NB4 (cell line): ENCODE data around the gene TMPRSS3.

Experiments used
- DNase-seq: peaks from one replicate; pipeline ENCODE4 v3.0.0; 2010; ENCODE audit warnings: low read depth
- H3K4me3 ChIP-seq: one replicate; pipeline ENCODE4 v1.5.1; 2011; ENCODE audit warnings: mild to moderate bottlenecking, low read depth, low read length, moderate library complexity
- MYC ChIP-seq: IDR thresholded peaks from 2 replicates; pipeline ENCODE4 v1.6.1; 2011; ENCODE audit warnings: low read depth, low read length
- POLR2A ChIP-seq: IDR thresholded peaks from 2 replicates; pipeline ENCODE4 v1.6.1; 2011; ENCODE audit warnings: mild to moderate bottlenecking; ENCODE audit not compliant: insufficient read length; ENCODE audit errors: extremely low read depth
- TF ChIP-seq, protein P1 (sequence below): IDR thresholded peaks from 2 replicates; pipeline ENCODE4 v1.6.1; 2011; ENCODE audit warnings: low read depth, low read length
- TF ChIP-seq, protein P2 (sequence below): IDR thresholded peaks from one replicate; pipeline ENCODE4 v1.5.1; 2012; ENCODE audit warnings: low read depth, low read length

Gene TMPRSS3

DNA sequence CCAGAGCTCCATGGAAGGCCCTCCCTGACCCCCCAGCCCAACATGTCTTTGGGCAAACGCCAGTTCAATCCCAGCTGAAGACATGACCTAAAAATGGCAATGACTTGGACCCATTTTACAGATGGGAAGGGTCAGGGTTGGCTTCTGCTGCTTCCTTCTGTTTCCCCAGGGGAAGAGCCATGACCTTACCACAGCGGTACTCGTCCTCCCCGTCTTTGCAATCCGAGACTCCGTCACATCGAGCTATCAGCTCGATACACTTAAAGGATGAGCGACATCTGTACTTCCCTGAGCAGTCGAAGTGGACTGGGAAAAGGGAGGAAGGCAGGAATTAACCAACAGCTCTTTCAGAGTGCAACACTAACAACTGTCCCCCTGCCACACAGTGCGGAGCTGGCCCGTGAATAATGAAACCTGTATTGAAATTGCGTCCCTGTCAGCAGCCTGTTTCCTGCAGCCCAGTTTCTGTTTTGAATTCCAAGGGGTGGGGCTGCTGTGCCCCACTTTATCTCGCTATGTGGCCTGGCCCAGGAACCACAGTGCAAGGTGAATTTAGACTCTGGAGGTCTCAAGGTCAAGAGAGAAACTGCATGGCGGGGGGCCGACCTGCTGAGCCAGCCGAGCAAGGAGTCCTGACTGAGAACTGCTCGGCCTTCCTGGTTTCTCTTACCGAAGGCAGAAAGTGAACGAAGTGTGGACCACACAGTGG, 7.0 kb downstream of the TMPRSS3 start:
- DNase-seq: no peak
- H3K4me3 ChIP-seq: no peak overlapping the region
- TF ChIP-seq MYC (no peak), POLR2A (no peak)
- TF ChIP-seq, protein P1, sequence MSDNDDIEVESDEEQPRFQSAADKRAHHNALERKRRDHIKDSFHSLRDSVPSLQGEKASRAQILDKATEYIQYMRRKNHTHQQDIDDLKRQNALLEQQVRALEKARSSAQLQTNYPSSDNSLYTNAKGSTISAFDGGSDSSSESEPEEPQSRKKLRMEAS: no peak
- TF ChIP-seq, protein P2, sequence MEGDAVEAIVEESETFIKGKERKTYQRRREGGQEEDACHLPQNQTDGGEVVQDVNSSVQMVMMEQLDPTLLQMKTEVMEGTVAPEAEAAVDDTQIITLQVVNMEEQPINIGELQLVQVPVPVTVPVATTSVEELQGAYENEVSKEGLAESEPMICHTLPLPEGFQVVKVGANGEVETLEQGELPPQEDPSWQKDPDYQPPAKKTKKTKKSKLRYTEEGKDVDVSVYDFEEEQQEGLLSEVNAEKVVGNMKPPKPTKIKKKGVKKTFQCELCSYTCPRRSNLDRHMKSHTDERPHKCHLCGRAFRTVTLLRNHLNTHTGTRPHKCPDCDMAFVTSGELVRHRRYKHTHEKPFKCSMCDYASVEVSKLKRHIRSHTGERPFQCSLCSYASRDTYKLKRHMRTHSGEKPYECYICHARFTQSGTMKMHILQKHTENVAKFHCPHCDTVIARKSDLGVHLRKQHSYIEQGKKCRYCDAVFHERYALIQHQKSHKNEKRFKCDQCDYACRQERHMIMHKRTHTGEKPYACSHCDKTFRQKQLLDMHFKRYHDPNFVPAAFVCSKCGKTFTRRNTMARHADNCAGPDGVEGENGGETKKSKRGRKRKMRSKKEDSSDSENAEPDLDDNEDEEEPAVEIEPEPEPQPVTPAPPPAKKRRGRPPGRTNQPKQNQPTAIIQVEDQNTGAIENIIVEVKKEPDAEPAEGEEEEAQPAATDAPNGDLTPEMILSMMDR: no peak

DNA sequence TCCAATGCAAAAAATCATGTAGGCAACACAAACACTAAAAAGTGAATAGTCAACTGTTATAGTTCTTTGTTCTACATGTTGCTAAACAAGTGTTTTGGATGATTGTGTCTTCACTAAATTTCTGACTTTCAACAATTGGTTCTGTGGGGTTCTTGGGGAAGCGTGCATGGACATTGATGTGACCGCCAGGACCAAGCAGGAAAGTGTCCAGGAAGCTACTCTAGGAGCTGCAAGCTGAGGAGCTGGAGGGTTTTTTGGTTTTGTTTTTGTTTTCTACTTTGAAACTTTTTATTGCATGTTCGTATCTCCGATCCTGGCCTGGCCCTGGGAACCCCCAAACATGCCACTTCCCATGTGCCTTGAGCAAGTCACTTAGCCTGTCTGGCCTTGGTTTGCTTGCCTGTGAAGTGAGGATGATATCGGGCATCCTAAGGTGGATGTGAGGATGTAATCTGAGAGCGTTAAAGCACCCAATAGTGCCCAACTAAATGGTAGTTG, 8.0 kb downstream of the TMPRSS3 start:
- H3K4me3 ChIP-seq: no peak overlapping the region
- no peak for DNase-seq
- TF ChIP-seq, protein P1: no peak
- no peak for TF ChIP-seq MYC
- TF ChIP-seq, protein P2: no peak
- no peak for TF ChIP-seq POLR2A

DNA sequence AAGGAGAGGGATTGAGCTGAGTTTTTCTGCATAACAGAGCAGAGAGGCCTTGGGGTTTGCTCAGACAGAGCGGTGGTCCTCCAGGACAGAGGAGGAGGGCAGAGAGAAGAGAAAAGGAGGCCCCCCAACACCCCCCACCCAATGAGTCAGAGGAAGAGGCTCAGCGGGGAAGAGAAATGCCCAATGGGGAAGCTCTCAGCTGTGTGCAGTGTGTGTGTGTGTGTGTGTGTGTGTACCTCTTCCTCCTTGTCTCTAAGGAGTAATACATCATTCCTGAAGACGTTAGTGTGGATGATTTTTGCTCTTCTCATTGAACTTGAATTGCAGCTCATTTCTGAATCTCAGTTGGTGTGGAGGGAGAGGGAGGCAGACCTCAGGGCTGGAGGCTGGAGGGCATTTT, 8.7 kb downstream of the TMPRSS3 start:
- DNase-seq: peak; percentile 44

DNA sequence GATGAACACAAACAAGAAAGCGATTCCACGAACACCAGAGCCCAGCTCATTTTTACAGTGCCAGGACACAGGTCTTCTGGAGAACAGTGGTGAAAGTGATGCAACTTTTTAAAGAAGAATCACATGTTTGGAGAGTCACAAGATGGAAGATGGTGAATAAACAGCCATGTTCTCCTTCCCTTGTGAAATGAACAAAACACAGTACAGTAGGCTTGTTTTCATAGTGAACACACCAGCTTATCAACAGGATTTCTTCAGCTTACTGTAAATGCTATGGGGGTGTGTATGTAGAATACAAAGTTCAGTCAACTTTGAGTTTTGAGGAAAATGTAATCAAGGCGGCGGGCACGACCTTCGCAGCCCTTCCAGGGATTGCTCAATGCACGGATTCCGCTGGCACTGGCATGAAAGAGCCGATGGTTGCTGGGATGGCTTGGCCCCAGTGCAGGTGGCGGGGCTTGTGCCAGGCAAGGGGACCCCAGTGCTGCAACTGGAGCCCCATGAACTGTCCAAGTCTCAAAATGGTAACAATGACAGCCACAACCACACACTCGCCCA, 9.7 kb downstream of the TMPRSS3 start:
- H3K4me3 ChIP-seq: no peak overlapping the region
- TF ChIP-seq, protein P2: no peak
- TF ChIP-seq POLR2A (no peak), MYC (no peak)
- TF ChIP-seq, protein P1: no peak
- no peak for DNase-seq

More for the DNA sequence above, 8.7 kb downstream of the TMPRSS3 start:
- H3K4me3 ChIP-seq: no peak overlapping the region
- no peak for TF ChIP-seq MYC
- TF ChIP-seq, protein P1: no peak
- TF ChIP-seq, protein P2: no peak

DNA sequence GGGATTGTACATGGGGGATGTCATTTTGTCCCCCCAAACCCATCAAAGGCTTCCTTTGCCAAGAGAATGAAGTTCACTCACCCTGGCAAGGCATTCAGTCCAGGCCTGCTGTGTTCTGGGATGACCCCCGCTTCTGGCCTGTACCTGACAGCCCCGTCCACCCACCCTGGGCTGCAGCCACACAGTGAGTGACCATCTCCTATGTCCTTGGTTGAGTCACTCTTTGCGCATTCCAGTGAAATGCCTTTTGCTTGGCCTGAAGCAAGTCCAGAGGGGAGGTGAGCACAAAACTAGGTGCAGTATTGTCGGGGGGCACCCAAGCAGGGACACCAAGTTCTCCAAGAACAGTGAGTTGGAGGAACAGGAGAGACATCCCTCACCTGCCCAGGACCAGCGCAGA, 10.2 kb downstream of the TMPRSS3 start:
- H3K4me3 ChIP-seq: no peak overlapping the region
- TF ChIP-seq, protein P1: no peak
- TF ChIP-seq MYC: no peak
- TF ChIP-seq POLR2A: no peak
- DNase-seq: no peak

DNA sequence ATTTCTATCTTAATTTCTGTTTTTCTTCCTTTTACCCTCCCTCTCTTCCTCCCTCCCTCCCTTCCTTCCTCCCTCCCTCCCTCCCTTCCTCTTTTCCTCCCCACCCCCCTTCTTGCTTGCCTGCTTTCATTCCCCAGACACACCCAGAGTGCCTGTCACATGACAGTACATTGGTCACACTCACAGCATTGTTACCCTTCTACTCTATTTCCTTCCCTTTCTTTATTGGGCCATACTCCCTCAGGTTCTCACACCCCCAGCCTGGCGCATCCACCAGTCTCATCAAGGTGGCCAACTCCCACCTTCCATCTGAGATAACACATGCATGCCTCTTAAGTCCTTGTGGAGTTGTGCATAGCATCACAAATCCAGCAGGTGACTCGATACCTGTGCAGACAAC, 10.9 kb downstream of the TMPRSS3 start:
- TF ChIP-seq MYC (no peak), POLR2A (no peak)
- TF ChIP-seq, protein P2: no peak
- TF ChIP-seq, protein P1: no peak
- peak; percentile 31 for DNase-seq
- no peak overlapping the region for H3K4me3 ChIP-seq
